GM12874 (cell line): ENCODE data around the gene MDM4.

ENCODE experiments used
- TF ChIP-seq, protein P1 (sequence below): IDR thresholded peaks from 2 replicates; pipeline ENCODE4 v1.5.1; 2011; ENCODE audit warnings: low read depth, mild to moderate bottlenecking, control low read depth, low read length, moderate library complexity; ENCODE audit not compliant: insufficient read depth

The MDM4 gene

DNA sequence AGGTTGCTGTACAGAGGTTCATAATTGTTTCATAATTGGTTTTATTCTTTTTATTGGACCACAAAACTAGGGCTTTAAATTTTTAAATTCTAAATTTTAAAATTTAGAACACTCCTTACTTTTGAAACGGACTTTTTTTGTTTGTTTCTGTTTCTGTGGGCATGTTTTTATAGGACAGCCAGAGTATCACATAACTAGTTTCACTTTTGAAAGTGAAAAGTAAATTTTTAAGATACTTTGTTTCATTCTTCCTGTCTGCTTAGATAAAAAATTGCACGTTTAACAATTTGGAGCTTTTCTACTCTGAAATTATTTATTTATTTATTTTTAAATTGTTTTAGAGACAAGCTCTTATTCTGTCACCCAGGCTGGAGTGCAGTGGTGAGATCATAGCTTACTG lies 29.7 kb downstream of the MDM4 start:
- TF ChIP-seq, protein P1, sequence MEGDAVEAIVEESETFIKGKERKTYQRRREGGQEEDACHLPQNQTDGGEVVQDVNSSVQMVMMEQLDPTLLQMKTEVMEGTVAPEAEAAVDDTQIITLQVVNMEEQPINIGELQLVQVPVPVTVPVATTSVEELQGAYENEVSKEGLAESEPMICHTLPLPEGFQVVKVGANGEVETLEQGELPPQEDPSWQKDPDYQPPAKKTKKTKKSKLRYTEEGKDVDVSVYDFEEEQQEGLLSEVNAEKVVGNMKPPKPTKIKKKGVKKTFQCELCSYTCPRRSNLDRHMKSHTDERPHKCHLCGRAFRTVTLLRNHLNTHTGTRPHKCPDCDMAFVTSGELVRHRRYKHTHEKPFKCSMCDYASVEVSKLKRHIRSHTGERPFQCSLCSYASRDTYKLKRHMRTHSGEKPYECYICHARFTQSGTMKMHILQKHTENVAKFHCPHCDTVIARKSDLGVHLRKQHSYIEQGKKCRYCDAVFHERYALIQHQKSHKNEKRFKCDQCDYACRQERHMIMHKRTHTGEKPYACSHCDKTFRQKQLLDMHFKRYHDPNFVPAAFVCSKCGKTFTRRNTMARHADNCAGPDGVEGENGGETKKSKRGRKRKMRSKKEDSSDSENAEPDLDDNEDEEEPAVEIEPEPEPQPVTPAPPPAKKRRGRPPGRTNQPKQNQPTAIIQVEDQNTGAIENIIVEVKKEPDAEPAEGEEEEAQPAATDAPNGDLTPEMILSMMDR, result no peak

DNA sequence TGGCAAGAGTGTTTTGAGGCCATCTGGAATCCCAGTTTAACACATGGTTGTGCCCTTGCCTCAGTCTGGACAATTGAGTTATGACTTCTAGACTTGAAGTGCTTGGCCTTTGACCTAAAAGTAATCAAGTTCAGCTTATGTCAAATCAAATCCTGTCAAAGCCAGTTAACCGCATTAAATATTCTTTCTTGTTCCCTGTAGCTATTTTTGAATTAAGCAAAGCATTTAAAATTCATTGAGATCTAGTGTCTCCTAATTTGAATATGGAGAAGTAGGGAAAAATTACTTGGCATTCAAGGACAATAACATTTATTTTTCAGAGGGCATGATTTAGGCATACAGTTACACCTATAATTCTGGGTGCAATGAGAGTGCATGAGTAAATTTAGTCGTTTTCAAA lies 32.1 kb downstream of the MDM4 start:
- TF ChIP-seq, protein P1, result no peak

DNA sequence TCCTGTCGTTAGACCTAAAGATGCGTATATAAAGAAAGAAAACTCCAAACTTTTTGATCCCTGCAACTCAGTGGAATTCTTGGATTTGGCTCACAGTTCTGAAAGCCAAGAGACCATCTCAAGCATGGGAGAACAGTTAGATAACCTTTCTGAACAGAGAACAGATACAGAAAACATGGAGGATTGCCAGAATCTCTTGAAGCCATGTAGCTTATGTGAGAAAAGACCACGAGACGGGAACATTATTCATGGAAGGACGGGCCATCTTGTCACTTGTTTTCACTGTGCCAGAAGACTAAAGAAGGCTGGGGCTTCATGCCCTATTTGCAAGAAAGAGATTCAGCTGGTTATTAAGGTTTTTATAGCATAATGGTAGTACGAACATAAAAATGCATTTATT lies 33.1 kb downstream of the MDM4 start:
- TF ChIP-seq, protein P1, result no peak

DNA sequence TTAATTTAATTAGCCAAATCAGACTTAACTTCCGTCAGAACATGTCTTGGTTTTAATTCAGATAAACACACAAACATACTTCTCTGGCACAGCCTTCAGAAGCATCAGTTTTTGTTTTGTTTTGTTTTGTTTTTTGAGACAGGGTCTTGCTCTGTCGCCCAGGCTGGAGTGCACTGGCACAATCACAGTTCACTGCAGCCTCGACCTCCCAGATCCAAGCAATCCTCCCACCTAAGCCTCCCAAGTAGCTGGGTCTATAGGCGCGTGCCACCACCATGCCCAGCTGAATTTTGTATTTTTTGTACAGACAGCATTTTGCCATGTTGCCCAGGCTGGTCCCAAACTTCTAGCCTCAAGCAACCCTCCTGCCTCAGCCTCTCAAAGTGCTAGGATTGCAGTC lies 34.7 kb downstream of the MDM4 start:
- TF ChIP-seq, protein P1, result no peak

DNA sequence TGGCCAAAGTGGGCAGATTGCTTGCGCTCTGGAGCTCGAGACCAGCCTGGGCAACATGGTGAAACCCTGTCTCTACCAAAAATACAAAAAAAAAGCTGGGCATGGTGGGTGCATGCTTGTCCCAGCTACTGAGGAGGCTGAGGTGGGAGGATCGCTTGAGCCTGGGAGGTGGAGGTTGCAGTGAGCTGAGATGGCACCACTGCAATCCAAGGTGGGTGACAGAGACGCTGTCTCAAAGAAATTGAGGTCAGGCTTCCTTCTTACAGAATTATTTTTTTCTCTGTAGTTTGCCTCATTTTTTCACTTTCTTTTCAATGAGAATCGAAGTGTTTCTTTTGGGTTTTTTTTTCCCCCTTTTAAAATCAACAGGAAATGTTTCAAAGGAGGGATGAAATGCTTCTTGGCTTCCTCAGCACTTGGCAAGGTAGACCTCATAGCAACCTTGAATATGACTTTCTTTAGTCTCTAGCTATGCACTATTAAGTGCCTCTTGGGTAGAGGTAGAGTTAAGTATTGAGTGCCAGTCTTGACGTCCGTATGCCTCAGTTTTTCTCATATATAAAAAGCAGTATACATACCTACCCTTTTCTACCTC lies 40.3 kb downstream of the MDM4 start:
- TF ChIP-seq, protein P1, result no peak

DNA sequence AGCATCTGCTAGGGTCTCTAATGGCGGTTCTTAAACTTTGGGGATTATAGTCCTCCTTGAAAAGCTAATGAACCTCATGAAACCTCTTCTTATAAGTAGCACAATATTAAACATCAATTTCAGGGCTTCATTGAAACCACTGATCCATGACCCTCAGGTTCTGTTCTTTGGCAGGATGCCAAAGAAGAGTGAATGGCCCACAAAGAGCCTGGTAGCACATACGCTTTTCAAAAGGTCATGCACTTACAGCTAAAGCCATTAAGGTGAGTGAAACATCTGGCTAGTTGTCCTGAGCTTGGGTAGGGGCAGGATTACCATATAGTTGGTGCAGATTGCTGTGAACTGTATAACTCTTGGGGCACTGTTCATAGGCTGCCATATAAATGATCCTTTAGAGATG lies 42.3 kb downstream of the MDM4 start:
- TF ChIP-seq, protein P1, result no peak

DNA sequence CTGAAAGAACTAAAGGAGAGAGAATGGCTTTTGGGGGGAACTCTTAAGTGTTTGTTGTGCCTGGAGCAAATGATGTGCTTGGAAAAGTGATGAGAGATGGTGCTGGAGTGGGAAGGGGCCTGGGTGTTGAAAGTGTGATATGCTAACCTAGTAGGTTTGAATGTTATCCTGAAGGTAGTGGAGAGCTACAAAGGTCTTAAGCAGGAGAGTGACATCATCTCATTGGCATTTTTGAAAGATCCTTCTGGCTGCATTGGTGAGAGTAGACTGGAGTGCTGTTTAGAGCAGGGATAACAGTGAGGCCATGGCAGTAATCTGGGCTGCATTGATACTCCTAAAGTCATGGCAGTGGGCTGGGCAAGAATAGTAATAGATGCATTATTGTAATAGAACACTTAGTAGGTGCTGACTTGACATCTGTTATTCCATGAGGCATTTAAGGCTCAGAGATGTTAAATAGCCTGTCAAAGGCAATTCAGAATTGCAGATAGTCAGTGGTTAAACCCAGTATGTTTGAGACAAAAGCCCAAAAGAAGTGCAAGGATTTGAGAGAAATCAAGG lies 44.5 kb downstream of the MDM4 start:
- TF ChIP-seq, protein P1, result no peak
